GM23338 (cell line): Measurements from ENCODE around the gene NYAP2.

ENCODE experiments used
- CREB1 ChIP-seq: fragments of 250-450 bp; sonication (Bioruptor Pico); IDR thresholded peaks from 2 replicates; pipeline ENCODE4 v1.5.0; 2020; ENCODE audit warnings: low read depth, mild to moderate bottlenecking, moderate library complexity
- CTCF ChIP-seq, 2 experiments: fragments of 200-600 bp in 1 of 2; sonication (generic) in 1 of 2; conservative IDR thresholded peaks; 2 replicates each; pipeline versions ENCODE4 v1.5.1 to v1.6.1; 2016 to 2017; ENCODE audit warnings: antibody characterized with exemption in 2 of 2, low read depth in 2 of 2, mild to moderate bottlenecking in 2 of 2, moderate library complexity in 1 of 2
- POLR2AphosphoS5 ChIP-seq: IDR thresholded peaks from 2 replicates; pipeline ENCODE4 v1.6.1; 2016; ENCODE audit warnings: antibody characterized with exemption, low read depth

GRCh38 chr2:225678792-225679191 lies 279.3 kb downstream of the NYAP2 start:
- no peak for TF ChIP-seq CTCF (conservative IDR thresholded peaks at IDR 0.05; ENCODE audit: low read depth in 2 of 2)
- TF ChIP-seq CREB1 (CRISPR knock-in tag) = no peak
- TF ChIP-seq POLR2AphosphoS5 = no peak
